Dermis blood vessel endothelial cell (primary cell): ENCODE measurements around the gene RNF111. TPM values are rescaled to one million over a fixed set of nuclear protein-coding genes. Genes with fewer than 3 reads are reported as not detected.
"Not testable (repeated sequence)": the region's sequence is repeated elsewhere in the genome, so short reads cannot be mapped to it uniquely, and the experiment has no call there.

Experiments used
- DNase-seq: peaks from one replicate; pipeline ENCODE4 v3.0.0; 2010
- total RNA-seq: library from RNA; depleted of rRNA; stranded (reverse); fragments of >200 nt; gene quantifications from 2 replicates; pipeline ENCODE4 v1.2.3, GENCODE V29; 2014

RNF111 gene
- total RNA-seq, 1 donor from 2014 or later: 16.2 TPM

GRCh38 chr15:59063042-59063441, 75.6 kb downstream of the RNF111 start:
- DNase-seq: no peak

GRCh38 chr15:59069430-59069829, 82.0 kb downstream of the RNF111 start:
- no peak for DNase-seq

GRCh38 chr15:59074607-59075006, 87.1 kb downstream of the RNF111 start:
- no peak for DNase-seq

GRCh38 chr15:59087731-59088130, 100.3 kb downstream of the RNF111 start:
- DNase-seq: no peak

GRCh38 chr15:59094077-59094476, 106.6 kb downstream of the RNF111 start:
- no peak for DNase-seq

- no peak for DNase-seq
Observed at GRCh38 chr15:59096429-59096828, 109.0 kb downstream of the RNF111 start.

- DNase-seq: no peak
Observed at GRCh38 chr15:59099162-59099685, 111.8 kb downstream of the RNF111 start.

- DNase-seq: no peak
Observed at GRCh38 chr15:59104602-59104911, 117.1 kb downstream of the RNF111 start.

GRCh38 chr15:59104912-59105732, 117.7 kb downstream of the RNF111 start, which contains the start of gene CCNB2:
CCNB2 (plus strand) TSS chr15:59105146; CDS start chr15:59105269, 123 bp downstream.
- peak; percentile 96 for DNase-seq

- no peak for DNase-seq
Observed at GRCh38 chr15:59105854-59106253, 118.4 kb downstream of the RNF111 start.

GRCh38 chr15:59111251-59111650, 123.8 kb downstream of the RNF111 start:
- DNase-seq: no peak

- DNase-seq: no peak
Observed at GRCh38 chr15:59115047-59115446, 127.6 kb downstream of the RNF111 start.

- DNase-seq: no peak
Observed at GRCh38 chr15:59116141-59116540, 128.7 kb downstream of the RNF111 start.

GRCh38 chr15:59116771-59117170, 129.3 kb downstream of the RNF111 start:
- DNase-seq: no peak

GRCh38 chr15:59119625-59120024, 132.2 kb downstream of the RNF111 start:
- DNase-seq: no peak

- no peak for DNase-seq
Observed at GRCh38 chr15:59120937-59121336, 133.5 kb downstream of the RNF111 start.

GRCh38 chr15:59124261-59124660, 136.8 kb downstream of the RNF111 start:
- DNase-seq: no peak

- DNase-seq: not testable (repeated sequence)
Observed at GRCh38 chr15:59125683-59126082, 138.2 kb downstream of the RNF111 start.

- DNase-seq: not testable (repeated sequence)
Observed at GRCh38 chr15:59127255-59127654, 139.8 kb downstream of the RNF111 start.

GRCh38 chr15:59131456-59131855, 144.0 kb downstream of the RNF111 start:
- DNase-seq: no peak

- no peak for DNase-seq
Observed at GRCh38 chr15:59131969-59132562, 144.6 kb downstream of the RNF111 start.

GRCh38 chr15:59133929-59134427, 146.5 kb downstream of the RNF111 start:
- DNase-seq: no peak

GRCh38 chr15:59137566-59137965, 150.1 kb downstream of the RNF111 start:
- DNase-seq: no peak

GRCh38 chr15:59138243-59138642, 150.8 kb downstream of the RNF111 start:
- peak; percentile 80 for DNase-seq
